Activated B cell treated with CpG ODN at 0.5 μM for 24 hours (primary cell): ENCODE data around the gene AQP5. TPM values are rescaled to one million over a fixed set of nuclear protein-coding genes. Genes with fewer than 3 reads are reported as not detected.

Source experiments
- ATAC-seq: fragments of 200-7000 bp; cut with Tn5 transposase; one replicate; pipeline ENCODE4 v1.10.0; 2021; ENCODE audit warnings: low read depth, mild to moderate bottlenecking, moderate library complexity
- CTCF ChIA-PET: fragments of 350-600 bp; sonication (Branson Sonifier 250); formaldehyde crosslinking; loops from one replicate; lab custom pipeline; 2021; ENCODE audit warnings: antibody characterized with exemption; lab: Charles Lee
- POLR2A ChIA-PET: fragments of 350-600 bp; sonication (Branson Sonifier 250); formaldehyde crosslinking; loops from one replicate; lab custom pipeline; 2021; ENCODE audit warnings: antibody characterized with exemption; lab: Charles Lee
- DNase-seq: peaks from one replicate; pipeline ENCODE4 v3.0.0; 2022
- H3K27ac Mint-ChIP-seq: one replicate; pipeline ENCODE4 v1.8.0; 2020; ENCODE audit warnings: mixed read lengths
- H3K27me3 Mint-ChIP-seq: one replicate; pipeline ENCODE4 v1.8.0; 2021; ENCODE audit warnings: mixed read lengths
- H3K36me3 Mint-ChIP-seq: one replicate; pipeline ENCODE4 v1.8.0; 2021; ENCODE audit warnings: low read depth, mixed read lengths
- H3K4me1 Mint-ChIP-seq: one replicate; pipeline ENCODE4 v1.8.0; 2021; ENCODE audit warnings: mixed read lengths
- H3K4me3 Mint-ChIP-seq: one replicate; pipeline ENCODE4 v1.8.0; 2020; ENCODE audit warnings: mild to moderate bottlenecking, mixed read lengths
- H3K9me3 Mint-ChIP-seq: one replicate; pipeline ENCODE4 v1.8.0; 2020; ENCODE audit warnings: mixed read lengths
- CTCF ChIP-seq: fragments of 200-600 bp; IDR thresholded peaks from one replicate; pipeline ENCODE4 v1.8.0; 2022; ENCODE audit warnings: antibody characterized with exemption, mild to moderate bottlenecking
- intact Hi-C: fragments of 100-400 bp; cut with micrococcal nuclease; formaldehyde crosslinking; loops from one replicate; pipeline ENCODE4 v1.15.1; 2024
- total RNA-seq: library from RNA; stranded (reverse); gene quantifications from 2 replicates; pipeline ENCODE4 v1.2.3, GENCODE V29; 2022

AQP5 gene
- total RNA-seq, 1 donor from 2014 or later, result not detected

GRCh38 chr12:50014342-50014741 lies 52.7 kb downstream of the AQP5 start:
- ATAC-seq (no peak), DNase-seq (no peak)
- Mint-ChIP-seq H3K4me1 (no peaks in the 10 kb centered on the region), H3K27ac (no peak overlapping the region), H3K9me3 (no peaks in the 10 kb centered on the region), H3K4me3 (no peak overlapping the region), H3K36me3 (peaks cover 7% of the 10 kb centered on the region), H3K27me3 (no peaks in the 10 kb centered on the region)
- CTCF ChIA-PET, result no interaction called here
- intact Hi-C loops, result no loop called here
- TF ChIP-seq CTCF, result no peak
- POLR2A ChIA-PET, result interaction anchor here (0.7 kb wide), 1 partner anchor 12 kb away, joined by 5 read pairs; no protein-coding TSS in a partner anchor

Other genes with a start within 250 kb of the AQP5 start
- 355 and 366 TPM in 2 replicates for gene TMBIM6, start 220.3 kb upstream of the AQP5 start, total RNA-seq
- 7.2 and 9.1 TPM in 2 replicates for gene NCKAP5L, start 133.5 kb upstream of the AQP5 start, total RNA-seq
- 10.4 and 12.0 TPM in 2 replicates for gene BCDIN3D, start 118.8 kb upstream of the AQP5 start, total RNA-seq
- not detected in 2 replicates for gene FAIM2, start 58.0 kb upstream of the AQP5 start, total RNA-seq
- not detected in 2 replicates for gene AQP2, start 11.1 kb upstream of the AQP5 start, total RNA-seq
- gene AQP6, start 11.1 kb downstream of the AQP5 start, total RNA-seq, result not detected in 2 replicates
- gene RACGAP1, start 63.6 kb downstream of the AQP5 start, total RNA-seq, result 12.2 and 12.6 TPM in 2 replicates
- not detected in 2 replicates for gene ASIC1, start 95.7 kb downstream of the AQP5 start, total RNA-seq
- 101 and 108 TPM in 2 replicates for gene SMARCD1, start 123.5 kb downstream of the AQP5 start, total RNA-seq
- 0.46 and 0.60 TPM in 2 replicates for gene GPD1, start 142.1 kb downstream of the AQP5 start, total RNA-seq
- 40.8 and 42.4 TPM in 2 replicates for gene COX14, start 150.4 kb downstream of the AQP5 start, total RNA-seq
- 44.3 and 64.9 TPM in 2 replicates for gene CERS5, start 205.5 kb downstream of the AQP5 start, total RNA-seq